HG03439 (cell line): Measurements from ENCODE around the gene TNKS2.

Experiments
- ATAC-seq: cut with Tn5 transposase; IDR thresholded peaks from one replicate; pipeline ENCODE4 v1.9.1; 2021; ENCODE audit warnings: mild to moderate bottlenecking, moderate library complexity; ENCODE audit not compliant: unreplicated experiment

TNKS2 gene

DNA sequence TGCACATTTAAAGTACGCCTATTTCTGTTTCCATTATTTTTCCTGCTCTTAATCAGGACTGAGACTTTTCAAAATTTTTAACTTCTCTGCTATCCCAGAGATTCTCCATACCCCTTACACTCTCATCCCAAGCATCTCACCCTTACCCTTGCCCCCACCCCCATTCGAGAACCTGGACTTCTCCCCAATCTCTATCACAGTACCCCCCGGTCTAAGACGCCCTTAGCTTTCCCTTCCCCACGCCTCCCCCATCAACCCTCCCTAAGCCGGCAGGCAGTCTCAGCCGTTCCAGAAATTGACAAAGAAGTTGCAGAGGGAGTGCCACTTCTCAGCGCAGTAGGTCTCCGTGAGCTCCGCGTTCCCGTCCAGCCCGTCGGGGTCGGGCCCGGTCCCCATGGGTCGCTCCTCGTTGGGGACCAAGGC lies 109.7 kb downstream of the TNKS2 start:
- ATAC-seq, result no peak

DNA sequence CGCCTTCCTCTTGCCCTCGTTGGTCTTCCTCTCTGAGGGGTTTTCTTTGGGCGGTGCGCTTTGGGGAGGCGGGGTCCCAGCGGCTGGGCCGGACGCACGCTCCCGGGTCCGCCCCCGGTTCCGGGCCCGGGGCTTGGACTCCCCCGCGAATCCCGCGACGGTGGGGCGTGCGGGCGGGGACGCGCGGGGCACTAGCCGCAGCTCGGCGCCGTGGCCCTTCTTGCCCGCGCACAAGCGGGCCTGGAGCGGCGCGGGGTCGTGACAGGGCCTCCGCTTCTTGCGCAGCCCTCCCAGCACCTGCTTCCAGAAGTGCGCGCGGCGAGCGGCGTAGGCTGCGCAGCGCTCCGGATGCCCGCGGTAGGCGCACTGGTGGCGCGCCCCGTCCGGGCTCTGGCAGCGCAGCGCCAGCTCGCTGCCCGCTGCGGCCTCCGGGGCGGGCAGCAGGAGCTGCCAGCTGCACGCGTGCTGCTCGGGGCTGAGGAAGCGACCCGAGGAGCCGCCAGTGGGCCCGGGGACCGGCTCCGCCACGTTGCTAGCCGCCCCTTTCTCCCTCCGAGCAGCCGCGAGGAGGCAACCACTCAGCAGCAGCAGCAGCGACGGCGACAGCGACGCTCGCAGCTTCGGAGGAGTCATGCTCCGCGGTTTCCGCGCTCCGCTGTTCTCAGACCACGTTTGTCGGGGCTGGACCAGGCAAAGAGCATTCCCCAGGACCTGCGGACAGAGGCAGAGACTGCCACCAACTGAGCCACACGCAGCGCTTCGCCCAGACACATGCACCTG lies 110.3 kb downstream of the TNKS2 start:
- ATAC-seq, result peak; percentile 91

DNA sequence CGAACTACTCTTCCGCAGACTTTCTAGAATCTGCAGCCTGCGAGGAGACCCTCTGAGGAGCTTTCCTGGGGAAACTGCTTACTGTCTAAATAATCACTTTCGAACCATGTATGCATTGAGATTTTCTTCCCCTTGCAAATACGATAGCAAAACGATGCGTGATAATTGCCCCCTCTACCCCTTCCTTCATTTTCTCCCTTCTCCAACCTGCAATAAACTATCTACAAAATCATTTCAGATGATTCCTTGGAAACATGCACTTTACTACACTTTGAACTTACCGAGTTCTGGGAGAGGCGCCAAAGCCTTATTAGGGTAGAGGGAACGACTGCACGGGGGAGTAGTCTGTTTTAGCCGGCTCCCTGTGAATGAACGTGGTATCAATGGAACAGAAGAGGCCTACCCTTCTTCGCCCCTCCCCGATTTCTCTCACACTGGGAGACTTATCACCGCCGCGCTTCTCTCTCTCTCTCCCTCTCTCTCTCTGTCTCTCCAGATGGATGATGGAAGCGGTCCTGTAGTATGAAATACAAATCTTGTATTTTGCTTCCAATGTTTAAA lies 111.0 kb downstream of the TNKS2 start, which contains the start of gene FGFBP3:
FGFBP3 (minus strand) TSS at position 370 of the 561 bp plus-strand sequence. CDS start 517 bp downstream, outside the sequence.
- no peak for ATAC-seq

DNA sequence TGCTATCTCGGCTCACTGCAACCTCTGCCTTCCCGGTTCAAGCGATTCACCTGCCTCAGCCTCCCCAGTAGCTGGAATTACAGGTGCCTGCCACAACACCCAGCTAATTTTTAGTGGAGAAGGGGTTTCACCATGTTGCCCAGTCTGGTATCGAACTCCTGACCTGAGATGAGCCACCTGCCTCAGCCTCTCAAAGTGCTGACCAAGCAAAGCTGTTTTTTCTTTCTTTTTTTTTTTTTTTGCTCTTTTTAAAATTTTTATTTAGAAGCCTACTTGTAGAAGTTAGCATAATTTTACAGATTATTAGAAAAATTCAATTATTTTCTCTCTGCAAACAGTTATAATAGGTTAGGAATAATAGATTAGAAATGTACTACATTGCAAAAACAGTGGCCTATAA lies 112.2 kb downstream of the TNKS2 start:
- ATAC-seq, result no peak
